Brain microvascular endothelial cell (primary cell): Measurements from ENCODE around the gene CD3E.

Source experiments
- DNase-seq: peaks from one replicate; pipeline ENCODE4 v3.0.0-alpha.2; 2020
- H3K27ac ChIP-seq: fragments of 250-450 bp; sonication (Bioruptor Pico); 2 replicates; pipeline ENCODE4 v1.5.1; 2020; ENCODE audit warnings: mild to moderate bottlenecking, moderate library complexity
- H3K27me3 ChIP-seq: fragments of 250-450 bp; sonication (Bioruptor Pico); replicated peaks from 2 replicates; pipeline ENCODE4 v1.5.1; 2020; ENCODE audit warnings: mild to moderate bottlenecking
- H3K36me3 ChIP-seq: fragments of 250-450 bp; sonication (Bioruptor Pico); replicated peaks from 2 replicates; pipeline ENCODE4 v1.5.1; 2020; ENCODE audit warnings: mild to moderate bottlenecking
- H3K4me3 ChIP-seq: 2 replicates; pipeline ENCODE4 v1.5.1; 2011; ENCODE audit warnings: low read depth, mild to moderate bottlenecking, control low read depth, low read length, moderate library complexity
- CTCF ChIP-seq: IDR thresholded peaks from 2 replicates; pipeline ENCODE4 v1.5.1; 2011; ENCODE audit warnings: low read depth, mild to moderate bottlenecking, moderate library complexity, low read length, control low read depth, inconsistent platforms; ENCODE audit errors: missing control alignments
- in situ Hi-C: cut with HindIII; loops from 2 replicates; pipeline ENCODE4 v1.10.0; 2017; ENCODE audit warnings: low sequenced_read_pairs, low pct_ligation_motif_present

Gene CD3E

GRCh38 chr11:118283037-118283636 is 21.4 kb upstream of the CD3E start:
- in situ Hi-C loops, result no loop called here
- Histone ChIP-seq H3K36me3 (no peaks in the 10 kb centered on the region), H3K4me3 (no peak overlapping the region), H3K27ac (no peak overlapping the region), H3K27me3 (no peaks in the 10 kb centered on the region)
- DNase-seq, result no peak
- no peak for TF ChIP-seq CTCF

DNA sequence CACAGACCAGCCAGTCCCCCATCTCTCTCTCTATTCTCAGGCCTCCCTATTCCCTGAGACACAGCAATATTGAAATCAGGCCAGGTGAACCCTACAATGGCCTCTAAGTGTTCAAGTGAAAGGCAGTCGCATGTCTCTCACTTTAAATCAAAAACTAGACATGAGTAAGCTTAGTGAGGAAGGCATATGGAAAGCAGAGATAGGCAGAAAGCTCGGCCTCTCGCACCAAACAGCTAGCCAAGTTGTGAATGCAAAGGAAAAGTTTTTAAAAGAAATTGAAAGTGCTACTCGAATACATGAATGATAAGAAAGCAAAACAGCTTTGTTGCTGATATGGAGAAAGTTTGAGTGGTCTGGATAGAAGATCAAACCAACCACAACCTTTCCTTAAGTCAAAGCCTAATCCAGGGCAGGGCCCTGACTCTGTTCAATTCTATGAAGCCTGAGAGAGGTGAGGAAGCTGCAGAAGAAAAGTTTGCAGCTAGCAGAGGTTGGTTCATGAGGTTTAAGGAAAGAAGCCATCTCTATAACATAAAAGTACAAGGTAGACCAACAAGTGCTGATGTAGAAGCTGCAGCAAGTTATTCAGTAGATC is 20.7 kb upstream of the CD3E start:
- DNase-seq, result no peak
- no peaks in the 10 kb centered on the region for H3K36me3 ChIP-seq
- TF ChIP-seq CTCF, result no peak
- in situ Hi-C loops, result no loop called here
- no peak overlapping the region for H3K27ac ChIP-seq
- no peaks in the 10 kb centered on the region for H3K27me3 ChIP-seq
- H3K4me3 ChIP-seq, result no peak overlapping the region

GRCh38 chr11:118286545-118286944 is 18.0 kb upstream of the CD3E start:
- no peaks in the 10 kb centered on the region for H3K27me3 ChIP-seq
- in situ Hi-C loops, result no loop called here
- no peak overlapping the region for H3K27ac ChIP-seq
- H3K4me3 ChIP-seq, result no peak overlapping the region
- TF ChIP-seq CTCF, result no peak
- no peaks in the 10 kb centered on the region for H3K36me3 ChIP-seq
- DNase-seq, result no peak

DNA sequence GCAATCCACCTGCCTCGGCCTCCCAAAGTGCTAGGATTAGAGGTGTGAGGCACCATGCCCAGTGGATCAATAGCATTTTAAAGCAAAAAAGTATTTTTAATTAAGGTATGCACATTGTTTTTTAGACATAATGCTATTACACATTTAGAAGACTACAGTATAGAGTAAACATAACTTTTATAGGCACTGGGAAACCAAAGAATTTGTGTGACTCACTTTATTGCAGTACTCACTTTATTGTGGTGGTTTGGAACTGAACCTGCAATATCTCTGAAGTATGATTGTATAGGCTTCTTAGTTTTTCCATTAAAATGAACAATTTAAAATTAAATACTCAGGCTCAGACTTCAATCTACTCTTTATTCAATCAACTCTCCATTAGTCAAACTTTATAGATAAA is 17.5 kb upstream of the CD3E start:
- Histone ChIP-seq H3K36me3 (no peaks in the 10 kb centered on the region), H3K27ac (no peak overlapping the region), H3K27me3 (no peaks in the 10 kb centered on the region), H3K4me3 (no peak overlapping the region)
- in situ Hi-C loops, result no loop called here
- TF ChIP-seq CTCF, result no peak
- no peak for DNase-seq

- TF ChIP-seq CTCF, result no peak
- DNase-seq, result no peak
- H3K36me3 ChIP-seq, result no peaks in the 10 kb centered on the region
- no peak overlapping the region for H3K4me3 ChIP-seq
- no peak overlapping the region for H3K27ac ChIP-seq
- in situ Hi-C loops, result no loop called here
- no peaks in the 10 kb centered on the region for H3K27me3 ChIP-seq
Measured at GRCh38 chr11:118289401-118289800, 15.1 kb upstream of the CD3E start.

- H3K27me3 ChIP-seq, result no peaks in the 10 kb centered on the region
- no peak for TF ChIP-seq CTCF
- no peak overlapping the region for H3K27ac ChIP-seq
- in situ Hi-C loops, result no loop called here
- DNase-seq, result no peak
- no peaks in the 10 kb centered on the region for H3K36me3 ChIP-seq
- H3K4me3 ChIP-seq, result no peak overlapping the region
Measured at GRCh38 chr11:118290923-118291322, 13.6 kb upstream of the CD3E start.
